Measurements from ENCODE around the gene CFAP45. TPM values are rescaled to one million over a fixed set of nuclear protein-coding genes. Genes with fewer than 3 reads are reported as not detected.

The CFAP45 gene
- total and polyA plus RNA-seq, 2 donors (not counting 1 experiment from before 2014, with no cell fraction given) = 1.3 to 2.4 TPM

- ChIA-PET CTCF (interaction anchor here (1.0 to 1.6 kb wide), 4 partner anchors 55 to 171 kb away, joined by 3 to 14 read pairs (median 8); partner anchors contain the start of gene IGSF9), POLR2A (interaction anchor here (0.6 kb wide), 1 partner anchor 242 kb away, joined by 7 read pairs; no protein-coding TSS in a partner anchor)
- intact Hi-C loops (cut with micrococcal nuclease) = no loop called here
- H3K9me3 ChIP-seq (ENCODE audit: control extremely low read depth in 1 of 3, control insufficient read depth in 2 of 3, insufficient read depth in 1 of 3, low read length in 2 of 3) = no peaks in the 10 kb centered on the region
- H3K36me3 ChIP-seq (replicated peaks in 1 of 2; ENCODE audit: control extremely low read depth in 1 of 2, control insufficient read depth in 1 of 2, extremely low read depth in 1 of 2, insufficient read depth in 2 of 2, low read length in 1 of 2) = no peaks in the 10 kb centered on the region
- no peaks in the 10 kb centered on the region for H4K20me1 ChIP-seq (ENCODE audit: control insufficient read depth, insufficient read depth, low read length, poor library complexity, severe bottlenecking)
- H3K4me3 ChIP-seq (ENCODE audit: control extremely low read depth in 1 of 5, extremely low read depth in 1 of 5, insufficient read depth in 1 of 5, low read depth in 2 of 5, low read length in 4 of 5) = no peak overlapping the region
- H3K27me3 ChIP-seq (replicated peaks in 1 of 4; ENCODE audit: control extremely low read depth in 1 of 4, control insufficient read depth in 3 of 4, insufficient read depth in 4 of 4, low read length in 3 of 4) = peaks cover 0 to 2% (median 0%) of the 10 kb centered on the region in 4 experiments
- Mint-ChIP-seq H3K4me1 (peaks cover 4% of the 10 kb centered on the region), H3K9me3 (ENCODE audit: insufficient read depth) (no peaks in the 10 kb centered on the region), H3K27ac (no peak overlapping the region), H3K4me3 (no peak overlapping the region), H3K27me3 (no peaks in the 10 kb centered on the region)
- H3K4me1 ChIP-seq (ENCODE audit: control insufficient read depth in 2 of 2, insufficient read depth in 2 of 2, low read length in 2 of 2) = no peaks in the 10 kb centered on the region
- 100% methylated on average over 4 of the region's 8 CpGs for WGBS (ENCODE audit: insufficient coverage)
- H2AFZ ChIP-seq (ENCODE audit: insufficient read depth, low read depth, low read length, poor library complexity, severe bottlenecking) = no peak overlapping the region
- TF ChIP-seq CTCF (IDR thresholded peaks at IDR 0.05) (no peak), EZH2 (IDR thresholded peaks at IDR 0.05; ENCODE audit: borderline replicate concordance, insufficient read depth, low read depth, low read length, poor library complexity, severe bottlenecking) (no peak)
- H3K9ac ChIP-seq (ENCODE audit: low read length) = no peak overlapping the region
- H3K27ac ChIP-seq (ENCODE audit: low read length in 2 of 2) = no peak overlapping the region
- H3K79me2 ChIP-seq (ENCODE audit: control insufficient read depth, insufficient read depth, low read length) = no peaks in the 10 kb centered on the region
- ATAC-seq (ENCODE audit: low read depth) = no peak
- peak; percentile 31 for DNase-seq
- H3K4me2 ChIP-seq (replicated peaks; ENCODE audit: low read depth, low read length, poor library complexity, severe bottlenecking) = no peak overlapping the region
These were observed 64.0 kb downstream of the CFAP45 start for GRCh38 chr1:159835862-159836525.

- Histone ChIP-seq H3K9ac (ENCODE audit: low read length) (no peak overlapping the region), H3K4me3 (ENCODE audit: control extremely low read depth in 1 of 5, extremely low read depth in 1 of 5, insufficient read depth in 1 of 5, low read depth in 2 of 5, low read length in 4 of 5) (no peak overlapping the region), H3K36me3 (replicated peaks in 1 of 2; ENCODE audit: control extremely low read depth in 1 of 2, control insufficient read depth in 1 of 2, extremely low read depth in 1 of 2, insufficient read depth in 2 of 2, low read length in 1 of 2) (no peaks in the 10 kb centered on the region), H3K27ac (ENCODE audit: low read length in 2 of 2) (no peak overlapping the region), H4K20me1 (ENCODE audit: control insufficient read depth, insufficient read depth, low read length, poor library complexity, severe bottlenecking) (no peaks in the 10 kb centered on the region), H3K4me2 (replicated peaks; ENCODE audit: low read depth, low read length, poor library complexity, severe bottlenecking) (no peak overlapping the region), H3K4me1 (ENCODE audit: control insufficient read depth in 2 of 2, insufficient read depth in 2 of 2, low read length in 2 of 2) (no peaks in the 10 kb centered on the region), H3K9me3 (ENCODE audit: control extremely low read depth in 1 of 3, control insufficient read depth in 2 of 3, insufficient read depth in 1 of 3, low read length in 2 of 3) (no peaks in the 10 kb centered on the region), H3K79me2 (ENCODE audit: control insufficient read depth, insufficient read depth, low read length) (no peaks in the 10 kb centered on the region), H2AFZ (ENCODE audit: insufficient read depth, low read depth, low read length, poor library complexity, severe bottlenecking) (no peak overlapping the region), H3K27me3 (replicated peaks in 1 of 4; ENCODE audit: control extremely low read depth in 1 of 4, control insufficient read depth in 3 of 4, insufficient read depth in 4 of 4, low read length in 3 of 4) (peaks cover 0 to 2% (median 0%) of the 10 kb centered on the region in 4 experiments)
- H3K4me3 Mint-ChIP-seq = no peak overlapping the region
- no peak for TF ChIP-seq CTCF (IDR thresholded peaks at IDR 0.05)
- no peak for TF ChIP-seq EZH2 (IDR thresholded peaks at IDR 0.05; ENCODE audit: borderline replicate concordance, insufficient read depth, low read depth, low read length, poor library complexity, severe bottlenecking)
- H3K9me3 Mint-ChIP-seq (ENCODE audit: insufficient read depth) = no peaks in the 10 kb centered on the region
- DNase-seq (no peak), ATAC-seq (ENCODE audit: low read depth) (no peak)
- intact Hi-C loops (cut with micrococcal nuclease) = no loop called here
- POLR2A ChIA-PET = no interaction called here
- no peak overlapping the region for H3K27ac Mint-ChIP-seq
- CTCF ChIA-PET = interaction anchor here (1.6 kb wide), 2 partner anchors 55 to 171 kb away, joined by 9 to 14 read pairs; no protein-coding TSS in a partner anchor
- no peaks in the 10 kb centered on the region for H3K27me3 Mint-ChIP-seq
- 38% methylated on average over 3 of the region's 3 CpGs for WGBS (ENCODE audit: insufficient coverage)
- H3K4me1 Mint-ChIP-seq = peaks cover 4% of the 10 kb centered on the region
These were observed 64.6 kb downstream of the CFAP45 start for GRCh38 chr1:159835356-159835755.
